DMS53 treated with DMSO at 0.1 percent for 48 hours (cell line): ENCODE results near the gene WWP2.

ENCODE experiments used
- DNase-seq: peaks from one replicate; lab custom pipeline; 2025; ENCODE audit not compliant: unreplicated experiment; lab: John Stamatoyannopoulos, UW

WWP2 gene

DNA sequence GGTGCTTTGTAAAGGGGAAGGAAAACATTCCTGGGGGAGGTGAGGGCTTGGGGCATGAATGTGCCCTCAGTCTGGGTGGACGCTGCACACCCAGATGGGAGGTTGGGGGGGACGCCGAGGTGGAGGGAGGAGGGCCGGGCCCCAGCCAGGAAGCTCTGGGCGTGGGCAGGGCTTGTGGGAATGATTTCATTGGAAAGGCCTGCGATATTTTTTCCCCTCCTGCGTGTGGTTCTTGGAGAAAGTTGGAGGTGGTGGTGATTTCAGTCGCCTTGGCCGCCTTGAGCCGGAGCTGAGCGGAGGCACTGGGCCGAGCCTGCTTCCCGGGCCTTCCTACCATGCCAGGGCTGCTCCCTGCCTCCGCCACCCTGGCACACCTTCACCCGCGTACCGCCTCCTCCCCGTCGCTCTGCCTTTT lies 162.7 kb downstream of the WWP2 start:
- no peak for DNase-seq

DNA sequence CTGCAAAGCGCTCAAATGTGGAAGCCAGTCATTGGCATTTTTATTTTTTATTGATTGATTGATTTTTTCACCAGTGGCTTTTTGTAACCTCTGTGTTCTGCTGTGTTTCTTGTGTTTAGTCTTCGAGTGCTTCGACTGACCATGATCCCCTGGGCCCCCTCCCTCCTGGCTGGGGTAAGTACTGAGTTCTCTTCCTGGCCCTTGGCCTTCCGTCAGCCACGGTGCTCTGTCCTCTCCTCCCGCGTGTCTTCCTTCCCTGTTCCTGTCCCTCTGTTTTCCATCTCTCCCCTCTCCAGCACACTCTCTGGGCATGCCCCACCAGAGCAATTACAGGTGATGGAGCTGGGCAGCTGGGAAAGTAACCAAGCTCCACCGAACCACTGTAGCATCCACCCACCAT lies 163.2 kb downstream of the WWP2 start:
- DNase-seq: no peak

DNA sequence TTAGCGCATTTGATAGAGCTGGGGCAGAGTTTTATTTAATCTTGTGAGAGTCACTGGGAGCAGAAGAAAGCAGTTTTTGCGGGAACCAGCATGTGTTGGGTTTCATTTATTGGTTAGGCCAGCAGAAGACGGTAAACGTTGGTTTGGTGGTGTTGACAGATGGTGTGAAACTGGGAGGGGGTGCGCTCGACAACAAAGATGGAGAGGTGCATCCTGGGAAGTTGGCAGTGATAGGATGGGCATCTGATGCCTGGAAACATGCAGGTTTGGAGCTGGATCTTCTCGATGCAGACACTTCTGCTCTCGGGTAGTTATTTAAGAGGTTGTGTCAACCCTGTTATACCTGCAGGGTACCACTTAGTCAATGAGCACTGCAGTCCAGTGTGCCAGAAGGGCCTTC lies 164.1 kb downstream of the WWP2 start:
- no peak for DNase-seq

DNA sequence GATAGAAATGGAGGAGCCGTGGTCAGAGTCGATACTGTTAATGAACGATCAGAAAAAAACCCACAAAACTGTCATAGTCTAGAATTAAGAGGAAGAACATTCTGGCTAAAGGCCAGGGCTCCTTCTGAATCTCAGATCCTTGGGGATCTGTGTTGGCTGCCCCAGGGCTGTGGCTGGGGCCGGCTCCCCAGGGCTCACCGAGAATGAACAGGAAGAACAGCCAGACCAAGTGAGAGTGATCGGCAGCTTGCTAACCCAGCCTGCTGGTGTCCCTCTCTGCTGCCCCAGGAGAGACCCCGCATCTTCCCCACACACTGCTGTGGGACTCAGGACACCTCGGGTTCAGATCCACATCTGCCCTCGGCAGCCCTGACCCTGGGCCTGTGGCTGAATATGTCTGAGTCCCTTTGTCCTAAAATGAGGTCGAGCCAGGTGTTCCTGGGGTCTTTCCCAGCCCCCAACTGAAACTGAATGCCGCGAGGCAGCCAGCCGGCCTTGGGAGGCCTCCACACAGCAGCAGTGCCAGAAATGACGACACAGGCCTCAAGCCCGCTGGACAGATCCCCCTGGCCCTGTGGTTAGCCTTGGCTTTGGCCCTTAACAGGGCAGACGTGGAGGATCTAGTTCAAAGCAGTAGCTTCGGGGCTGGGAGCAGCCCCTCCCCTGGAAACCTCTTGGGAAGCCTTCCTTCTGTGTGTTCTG lies 165.1 kb downstream of the WWP2 start:
- no peak for DNase-seq

DNA sequence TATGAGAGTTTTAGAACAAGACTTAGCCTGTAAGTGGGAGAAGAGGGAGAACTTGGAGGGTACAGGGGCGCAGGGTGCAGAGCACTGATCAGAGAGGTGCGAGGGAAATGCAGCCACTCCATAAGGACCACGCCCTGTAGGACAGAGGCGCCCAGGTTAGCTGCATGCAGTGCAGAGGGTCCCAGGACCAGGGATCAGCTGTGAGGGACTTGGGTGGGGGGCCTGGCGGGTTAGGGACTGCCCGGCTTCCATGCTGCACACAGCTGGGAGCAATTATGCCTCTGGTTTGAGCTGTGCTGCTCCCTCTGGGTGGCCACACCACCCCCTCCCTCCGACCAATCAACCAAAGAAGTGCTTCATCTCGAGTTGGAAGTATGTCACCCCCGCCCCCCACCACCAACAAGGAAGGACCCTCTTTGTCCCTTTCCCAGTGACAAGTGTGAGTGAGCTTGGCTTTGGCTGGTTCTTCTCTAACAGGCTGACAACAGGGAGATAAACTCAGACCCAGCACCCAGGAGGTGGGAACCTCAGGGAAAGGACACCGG lies 166.8 kb downstream of the WWP2 start:
- no peak for DNase-seq

DNA sequence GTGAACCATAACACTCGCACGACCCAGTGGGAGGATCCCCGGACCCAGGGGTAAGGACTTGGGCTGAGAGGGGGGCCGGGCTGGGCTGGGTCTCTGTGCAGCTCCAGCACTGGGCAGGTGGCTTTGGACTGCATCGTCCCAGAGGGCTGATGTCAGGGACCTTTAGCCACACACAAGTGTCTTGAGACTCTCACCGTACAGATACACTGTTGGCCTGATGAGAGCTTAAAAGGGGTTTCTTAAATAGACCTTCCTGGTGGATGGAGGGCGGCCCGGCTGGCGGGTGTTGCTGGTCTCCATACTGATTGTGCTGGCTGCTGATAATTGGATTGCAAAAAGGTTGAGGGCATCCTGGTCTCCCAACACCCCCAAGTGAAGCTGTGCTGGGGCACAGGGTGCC lies 167.3 kb downstream of the WWP2 start:
- DNase-seq: no peak

DNA sequence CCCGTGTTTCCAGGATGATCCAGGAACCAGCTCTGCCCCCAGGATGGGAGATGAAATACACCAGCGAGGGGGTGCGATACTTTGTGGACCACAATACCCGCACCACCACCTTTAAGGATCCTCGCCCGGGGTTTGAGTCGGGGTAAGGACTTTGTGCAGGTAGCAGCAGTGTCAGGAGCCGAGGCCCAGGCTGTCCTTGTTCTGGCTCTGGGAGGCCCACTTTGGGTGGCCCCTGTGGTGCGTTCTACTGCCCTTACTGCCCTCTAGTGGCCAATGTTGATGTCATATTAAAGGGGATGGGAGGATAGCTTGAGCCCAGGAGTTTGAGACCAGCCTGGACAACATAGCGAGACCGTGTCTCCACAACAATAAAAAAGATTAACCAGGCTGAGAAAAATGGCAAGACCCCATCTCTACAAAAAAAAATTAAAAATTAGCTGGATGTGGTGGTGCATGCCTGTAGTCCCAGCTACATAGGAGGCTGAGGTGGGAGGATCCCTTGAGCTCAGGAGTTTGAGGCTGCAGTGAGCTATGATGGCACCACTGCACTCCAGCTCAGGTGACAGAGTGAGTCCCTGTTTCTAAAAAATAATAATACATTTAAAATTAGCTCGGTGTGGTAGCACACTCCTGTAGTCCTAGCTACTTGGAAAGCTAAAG lies 168.1 kb downstream of the WWP2 start:
- peak; percentile 2 for DNase-seq

DNA sequence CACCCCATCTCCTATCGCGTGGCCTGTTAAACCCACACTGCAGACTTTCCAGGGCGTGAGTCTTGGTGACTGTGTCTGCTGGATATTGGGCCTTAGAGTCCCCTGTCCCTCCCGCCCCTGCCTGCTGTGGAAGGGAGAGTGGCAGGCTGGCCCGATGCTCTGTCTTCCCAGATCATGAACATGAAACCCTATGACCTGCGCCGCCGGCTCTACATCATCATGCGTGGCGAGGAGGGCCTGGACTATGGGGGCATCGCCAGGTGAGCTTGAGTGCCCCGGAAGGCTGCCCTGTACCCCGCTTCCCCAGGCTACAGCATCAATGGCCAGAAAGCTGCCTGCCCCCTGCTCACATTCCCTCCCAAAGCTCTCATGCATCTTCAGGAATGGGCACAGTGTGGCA lies 169.5 kb downstream of the WWP2 start:
- DNase-seq: no peak

DNA sequence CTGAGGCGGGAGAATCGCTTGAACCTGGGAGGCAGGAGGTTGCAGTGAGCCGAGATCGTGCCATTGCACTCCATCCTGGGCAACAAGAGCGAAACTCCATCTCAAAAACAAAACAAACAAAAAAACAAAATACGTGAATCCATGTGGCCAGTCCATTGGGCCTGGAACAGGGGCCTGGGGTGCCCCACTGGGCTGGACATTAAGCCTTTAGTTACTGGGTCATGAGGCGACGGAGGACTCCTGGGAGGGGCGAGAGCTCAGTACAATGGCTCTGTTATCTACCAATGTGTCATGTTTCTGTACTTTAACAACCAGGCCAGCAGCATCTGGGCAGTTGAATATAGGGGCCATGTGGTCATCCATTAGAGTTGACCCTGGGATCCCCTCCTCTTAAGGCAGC lies 170.1 kb downstream of the WWP2 start:
- DNase-seq: no peak

DNA sequence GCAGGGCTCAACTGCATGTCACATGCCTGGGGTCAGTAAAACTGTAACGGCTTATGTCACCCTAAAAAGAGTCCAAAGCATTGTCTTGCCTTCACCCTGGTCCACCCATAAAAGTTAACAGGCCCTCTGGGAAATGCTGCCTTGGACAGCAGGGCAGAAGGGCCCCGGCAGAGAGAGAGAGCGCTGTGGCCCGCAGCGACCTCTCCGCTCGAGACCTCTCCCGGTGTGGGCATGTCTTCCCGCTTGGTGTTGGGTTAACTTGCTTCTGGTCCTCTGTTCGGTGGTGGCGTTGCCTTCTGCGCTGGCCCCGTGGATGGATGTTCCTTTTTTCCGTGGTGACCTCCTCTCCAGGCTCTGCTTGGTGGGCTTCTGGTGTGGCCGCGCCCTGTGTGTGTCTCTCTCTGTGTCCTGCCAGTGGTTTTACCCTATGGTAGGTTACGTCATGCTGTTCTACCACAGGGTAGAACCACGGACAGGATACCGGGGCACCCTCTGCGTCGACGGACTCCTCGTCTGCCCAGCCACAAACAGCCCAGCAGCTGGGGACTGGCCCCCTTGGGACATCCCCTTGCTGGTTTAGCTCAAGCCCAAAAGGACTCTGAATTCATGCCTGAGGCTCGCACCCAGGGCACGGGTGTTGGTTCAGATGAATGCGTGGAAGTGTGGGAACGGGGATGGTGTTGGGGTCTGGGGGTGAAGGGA lies 170.7 kb downstream of the WWP2 start:
- no peak for DNase-seq

DNA sequence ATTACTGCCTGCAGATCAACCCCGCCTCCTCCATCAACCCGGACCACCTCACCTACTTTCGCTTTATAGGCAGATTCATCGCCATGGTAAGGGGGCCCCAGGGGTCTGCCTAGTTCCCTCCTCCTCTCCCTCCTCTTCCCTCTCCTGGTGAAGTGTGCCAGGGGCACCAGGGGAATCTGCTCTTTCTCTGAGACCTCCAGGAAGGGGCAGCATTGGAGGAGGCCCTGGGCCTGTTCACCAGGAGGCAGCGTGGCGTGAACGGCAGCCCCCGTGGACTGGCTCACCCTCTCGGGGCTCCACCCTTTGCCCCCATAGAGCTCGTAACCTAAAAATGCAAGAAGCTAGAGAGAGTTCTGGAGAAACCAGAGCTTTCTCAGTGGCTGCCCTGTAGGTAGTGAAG lies 171.9 kb downstream of the WWP2 start:
- no peak for DNase-seq

DNA sequence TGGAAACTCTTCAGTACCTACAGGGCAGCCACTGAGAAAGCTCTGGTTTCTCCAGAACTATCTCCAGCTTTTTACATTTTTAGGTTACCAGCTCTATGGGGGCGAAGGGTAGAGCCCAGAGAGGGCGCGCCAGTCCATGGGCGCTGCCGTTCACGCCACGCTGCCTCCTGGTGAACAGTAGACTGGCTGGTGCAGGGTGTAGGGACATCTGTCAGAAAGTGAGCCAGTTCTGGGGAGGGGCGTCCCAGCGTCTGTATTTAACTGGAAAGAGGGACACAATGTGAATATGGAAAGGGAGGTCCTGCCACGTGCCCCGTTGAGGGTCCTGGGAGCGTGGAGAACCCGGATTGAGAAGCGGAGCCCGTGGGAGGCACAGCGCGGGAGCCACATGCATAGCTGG lies 172.6 kb downstream of the WWP2 start:
- DNase-seq: no peak

DNA sequence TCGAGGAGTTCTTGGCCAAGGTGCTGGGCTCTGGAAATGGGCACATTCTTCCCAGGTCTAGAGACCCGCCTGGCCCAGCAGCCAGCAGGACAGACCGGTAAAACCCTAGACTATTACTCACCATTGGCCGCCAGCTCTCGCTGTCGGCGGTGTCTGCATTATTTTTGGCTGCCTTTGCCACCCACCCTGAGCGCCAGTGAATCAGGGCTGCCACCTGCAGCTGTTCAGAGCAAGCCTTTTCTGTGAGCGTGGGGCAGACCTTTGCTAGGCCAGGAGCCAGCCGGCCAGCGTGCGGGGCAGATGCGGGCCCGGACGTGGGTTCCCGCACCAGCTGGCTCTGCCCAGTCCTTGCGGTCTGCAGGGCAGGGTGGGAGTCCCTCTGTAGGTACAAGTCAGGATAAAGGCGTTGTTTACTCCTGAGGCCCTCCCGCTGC lies 173.2 kb downstream of the WWP2 start:
- DNase-seq: no peak

DNA sequence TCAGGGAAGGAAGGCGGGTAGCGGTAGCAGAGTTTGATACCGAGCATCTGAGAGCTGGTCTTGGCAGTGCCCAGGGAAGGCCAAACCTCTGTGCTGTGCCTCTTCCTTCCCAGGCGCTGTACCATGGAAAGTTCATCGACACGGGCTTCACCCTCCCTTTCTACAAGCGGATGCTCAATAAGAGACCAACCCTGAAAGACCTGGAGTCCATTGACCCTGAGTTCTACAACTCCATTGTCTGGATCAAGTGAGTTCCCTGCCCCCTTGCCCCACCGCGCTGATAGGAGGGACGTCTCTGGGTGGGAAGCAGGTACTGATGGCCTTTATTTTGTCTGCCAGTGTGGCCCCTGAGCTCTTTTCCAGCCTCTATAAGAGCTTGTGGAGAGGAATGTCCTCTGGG lies 173.6 kb downstream of the WWP2 start:
- DNase-seq: no peak

DNA sequence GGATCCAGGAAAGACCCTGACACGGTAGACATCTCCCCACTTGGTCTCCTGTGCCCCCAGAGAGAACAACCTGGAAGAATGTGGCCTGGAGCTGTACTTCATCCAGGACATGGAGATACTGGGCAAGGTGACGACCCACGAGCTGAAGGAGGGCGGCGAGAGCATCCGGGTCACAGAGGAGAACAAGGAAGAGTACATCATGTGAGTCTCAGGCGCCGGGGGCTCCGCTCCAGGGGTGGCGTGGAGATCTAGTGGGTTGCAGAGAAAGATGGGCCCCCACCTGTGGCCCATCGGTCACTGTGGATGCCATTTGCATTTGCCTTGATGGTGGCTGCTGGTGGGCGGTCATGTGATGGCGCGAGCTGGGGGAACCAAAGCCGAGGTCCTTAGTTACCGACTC lies 174.1 kb downstream of the WWP2 start:
- no peak for DNase-seq

DNA sequence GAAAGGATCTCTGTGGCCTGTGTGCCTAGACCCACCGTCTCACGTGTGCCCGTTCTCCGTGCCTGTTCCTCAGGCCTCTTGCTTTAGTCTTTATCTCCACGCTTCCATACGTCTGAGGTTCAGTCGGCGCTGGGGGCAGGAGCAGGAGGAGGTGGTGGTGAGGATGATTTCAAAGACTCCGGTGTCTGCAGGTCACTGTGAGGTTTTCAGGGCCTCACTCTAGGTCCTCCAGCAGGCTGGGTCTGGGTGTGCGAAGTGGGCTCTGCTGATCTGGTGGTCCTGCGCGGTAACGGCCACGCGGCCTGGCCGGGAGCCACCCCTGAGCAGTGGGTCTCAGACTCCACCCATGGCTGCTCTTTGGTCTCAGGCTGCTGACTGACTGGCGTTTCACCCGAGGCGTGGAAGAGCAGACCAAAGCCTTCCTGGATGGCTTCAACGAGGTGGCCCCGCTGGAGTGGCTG lies 174.6 kb downstream of the WWP2 start:
- DNase-seq: no peak

DNA sequence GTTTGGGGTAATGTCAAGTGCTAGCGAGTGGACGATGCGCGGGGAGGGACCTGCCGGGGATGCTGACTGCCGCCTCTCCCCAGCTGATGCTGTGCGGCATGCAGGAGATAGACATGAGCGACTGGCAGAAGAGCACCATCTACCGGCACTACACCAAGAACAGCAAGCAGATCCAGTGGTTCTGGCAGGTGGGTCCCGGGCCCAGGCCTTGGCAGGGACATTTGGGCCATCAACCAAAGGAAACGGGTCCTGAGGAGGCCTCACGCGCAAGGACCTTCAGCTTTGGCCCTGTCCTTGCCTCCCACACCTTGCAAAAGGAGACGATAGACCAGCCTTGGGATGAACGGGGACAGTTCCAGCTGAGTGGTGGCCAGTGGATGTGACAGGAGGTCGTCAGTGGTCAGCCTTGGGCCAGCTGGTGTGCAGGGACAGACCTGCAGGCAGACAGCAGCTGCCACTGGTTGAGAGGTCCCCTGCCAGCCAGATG lies 175.4 kb downstream of the WWP2 start:
- no peak for DNase-seq

DNA sequence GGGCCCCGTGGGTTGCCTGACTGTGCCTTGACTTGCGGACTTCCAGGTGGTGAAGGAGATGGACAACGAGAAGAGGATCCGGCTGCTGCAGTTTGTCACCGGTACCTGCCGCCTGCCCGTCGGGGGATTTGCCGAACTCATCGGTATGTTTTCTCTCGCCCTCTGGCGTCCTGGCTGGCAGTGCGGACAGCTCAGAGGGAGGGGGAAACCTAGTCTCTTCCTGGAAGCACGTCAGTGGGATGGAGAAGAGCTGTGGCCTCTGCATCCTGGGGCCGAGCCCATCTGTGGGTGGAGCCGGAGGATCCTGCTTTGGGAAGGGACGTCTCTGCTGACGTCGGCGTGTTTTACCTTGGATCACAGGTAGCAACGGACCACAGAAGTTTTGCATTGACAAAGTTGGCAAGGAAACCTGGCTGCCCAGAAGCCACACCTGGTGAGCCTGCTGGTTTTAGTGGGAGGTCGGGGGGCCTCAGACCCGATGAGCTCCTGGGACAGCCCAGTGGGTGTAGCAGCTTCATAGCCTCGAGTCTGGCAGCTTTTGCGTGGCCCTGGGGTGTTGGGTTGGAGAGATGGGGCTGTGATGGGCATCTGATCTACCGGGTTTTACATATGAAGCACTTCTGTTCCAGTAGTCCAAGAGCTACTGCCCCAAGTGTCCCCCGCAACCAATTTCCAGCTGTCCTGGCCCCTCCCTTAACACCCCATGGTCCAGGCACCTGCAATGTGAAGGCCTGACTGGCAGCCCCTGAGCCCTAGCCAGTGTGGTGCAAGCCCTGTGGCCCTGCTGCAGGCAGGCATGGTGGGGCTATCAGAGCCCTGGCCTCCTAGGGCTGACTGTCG lies 177.1 kb downstream of the WWP2 start:
- DNase-seq: no peak

DNA sequence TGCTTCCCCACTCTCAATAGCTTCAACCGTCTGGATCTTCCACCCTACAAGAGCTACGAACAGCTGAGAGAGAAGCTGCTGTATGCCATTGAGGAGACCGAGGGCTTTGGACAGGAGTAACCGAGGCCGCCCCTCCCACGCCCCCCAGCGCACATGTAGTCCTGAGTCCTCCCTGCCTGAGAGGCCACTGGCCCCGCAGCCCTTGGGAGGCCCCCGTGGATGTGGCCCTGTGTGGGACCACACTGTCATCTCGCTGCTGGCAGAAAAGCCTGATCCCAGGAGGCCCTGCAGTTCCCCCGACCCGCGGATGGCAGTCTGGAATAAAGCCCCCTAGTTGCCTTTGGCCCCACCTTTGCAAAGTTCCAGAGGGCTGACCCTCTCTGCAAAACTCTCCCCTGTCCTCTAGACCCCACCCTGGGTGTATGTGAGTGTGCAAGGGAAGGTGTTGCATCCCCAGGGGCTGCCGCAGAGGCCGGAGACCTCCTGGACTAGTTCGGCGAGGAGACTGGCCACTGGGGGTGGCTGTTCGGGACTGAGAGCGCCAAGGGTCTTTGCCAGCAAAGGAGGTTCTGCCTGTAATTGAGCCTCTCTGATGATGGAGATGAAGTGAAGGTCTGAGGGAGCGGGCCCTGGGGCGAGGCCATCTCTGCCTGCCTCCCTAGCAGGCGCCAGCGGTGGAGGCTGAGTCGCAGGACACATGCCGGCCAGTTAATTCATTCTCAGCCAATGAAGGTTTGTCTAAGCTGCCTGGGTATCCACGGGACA lies 177.9 kb downstream of the WWP2 start:
- no peak for DNase-seq

DNA sequence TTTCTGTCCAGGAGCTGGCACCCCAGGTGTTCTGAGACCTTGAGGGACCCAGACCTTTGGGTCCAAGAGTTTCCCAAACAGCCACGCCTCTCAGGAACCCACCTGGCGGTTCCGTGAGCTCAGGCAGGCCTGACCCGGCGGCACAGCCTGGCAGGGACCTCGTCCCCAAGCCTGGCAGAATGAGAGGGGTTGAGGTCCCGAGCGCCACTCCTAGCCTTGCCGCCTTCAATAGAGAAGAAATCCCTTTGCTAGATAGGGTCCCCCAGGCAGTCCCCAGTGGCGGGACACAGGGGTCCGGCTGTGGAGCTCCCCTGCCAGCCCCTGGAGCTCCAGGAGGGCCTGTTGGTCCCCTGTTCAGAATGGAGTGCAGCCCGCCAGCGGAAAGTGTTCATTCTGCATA lies 178.5 kb downstream of the WWP2 start:
- DNase-seq: no peak
